T follicular helper cell (primary cell): Measurements from ENCODE around the gene FGF8.
A peak's percentile ranks its signal among the peaks of the same experiment; 100 is the strongest.
"Not testable (repeated sequence)": the region's sequence is repeated elsewhere in the genome, so short reads cannot be mapped to it uniquely, and the experiment has no call there.

ENCODE experiments used
- DNase-seq: peaks from one replicate; pipeline ENCODE4 v3.0.0-alpha.2; 2020; ENCODE audit warnings: low read depth
- total RNA-seq, 2 experiments: gene quantifications; one replicate each; lab custom pipeline; 2026; lab: John Stamatoyannopoulos, UW

Gene FGF8
- total RNA-seq, result 0.13 to 0.24 reads per million in 2 experiments

- DNase-seq, result no peak
Measured at GRCh38 chr10:101775273-101776160, at the start of gene FGF8. Gene FGF8 (minus strand): TSS chr10:101776114. CDS start chr10:101775900, 214 bp downstream.

GRCh38 chr10:101824736-101825135 is 48.8 kb upstream of the FGF8 start:
- DNase-seq, result no peak

- DNase-seq, result no peak
Measured at GRCh38 chr10:101818872-101819633, 43.1 kb upstream of the FGF8 start.

GRCh38 chr10:101818119-101818871 is 42.4 kb upstream of the FGF8 start, which contains the start of gene OGA:
Gene OGA (minus strand): TSS chr10:101818444. CDS start chr10:101818022, 422 bp downstream.
- peak; percentile 98 for DNase-seq

- no peak for DNase-seq
Measured at GRCh38 chr10:101817337-101818118, 41.6 kb upstream of the FGF8 start.

- no peak for DNase-seq
Measured at GRCh38 chr10:101816913-101817336, 41.0 kb upstream of the FGF8 start.

- DNase-seq, result no peak
Measured at GRCh38 chr10:101816376-101816775, 40.5 kb upstream of the FGF8 start.

- no peak for DNase-seq
Measured at GRCh38 chr10:101814466-101815071, 38.7 kb upstream of the FGF8 start.

- DNase-seq, result no peak
Measured at GRCh38 chr10:101812606-101813005, 36.7 kb upstream of the FGF8 start.

GRCh38 chr10:101807158-101807557 is 31.2 kb upstream of the FGF8 start:
- no peak for DNase-seq

GRCh38 chr10:101803511-101803910 is 27.6 kb upstream of the FGF8 start:
- no peak for DNase-seq

GRCh38 chr10:101797403-101798059 is 21.6 kb upstream of the FGF8 start:
- no peak for DNase-seq

- DNase-seq, result no peak
Measured at GRCh38 chr10:101793526-101793925, 17.6 kb upstream of the FGF8 start.

GRCh38 chr10:101789686-101790085 is 13.8 kb upstream of the FGF8 start:
- DNase-seq, result no peak

GRCh38 chr10:101789231-101789630 is 13.3 kb upstream of the FGF8 start:
- DNase-seq, result not testable (repeated sequence)

GRCh38 chr10:101785801-101786200 is 9.9 kb upstream of the FGF8 start:
- no peak for DNase-seq

GRCh38 chr10:101784558-101784957 is 8.6 kb upstream of the FGF8 start:
- no peak for DNase-seq

GRCh38 chr10:101783736-101784118 is 7.8 kb upstream of the FGF8 start:
- DNase-seq, result no peak

- peak; percentile 73 for DNase-seq
Measured at GRCh38 chr10:101782811-101783735, 7.2 kb upstream of the FGF8 start, which contains the start of gene NPM3. Gene NPM3 (minus strand): TSS chr10:101783446. CDS start chr10:101783390, 56 bp downstream.
